HG02870 (cell line): ENCODE data around the gene COL5A1.
"Not testable (repeated sequence)": the region's sequence is repeated elsewhere in the genome, so short reads cannot be mapped to it uniquely, and the experiment has no call there.

ENCODE experiments used
- ATAC-seq: cut with Tn5 transposase; IDR thresholded peaks from one replicate; pipeline ENCODE4 v1.9.1; 2021; ENCODE audit warnings: mild to moderate bottlenecking, moderate library complexity; ENCODE audit not compliant: unreplicated experiment

COL5A1 gene

GRCh38 chr9:134690301-134690751 lies 48.7 kb downstream of the COL5A1 start:
- no peak for ATAC-seq

- no peak for ATAC-seq
Observed at GRCh38 chr9:134690946-134691694, 49.5 kb downstream of the COL5A1 start.

GRCh38 chr9:134691695-134692572 lies 50.3 kb downstream of the COL5A1 start:
- ATAC-seq = no peak

- ATAC-seq = no peak
Observed at GRCh38 chr9:134692573-134692860, 50.9 kb downstream of the COL5A1 start.

- no peak for ATAC-seq
Observed at GRCh38 chr9:134693011-134693410, 51.4 kb downstream of the COL5A1 start.

- no peak for ATAC-seq
Observed at GRCh38 chr9:134693641-134694367, 52.2 kb downstream of the COL5A1 start.

- no peak for ATAC-seq
Observed at GRCh38 chr9:134694368-134694665, 52.7 kb downstream of the COL5A1 start.

- ATAC-seq = no peak
Observed at GRCh38 chr9:134694714-134695113, 53.1 kb downstream of the COL5A1 start.

GRCh38 chr9:134695144-134695543 lies 53.5 kb downstream of the COL5A1 start:
- no peak for ATAC-seq

- no peak for ATAC-seq
Observed at GRCh38 chr9:134696433-134696832, 54.8 kb downstream of the COL5A1 start.

- ATAC-seq = no peak
Observed at GRCh38 chr9:134698111-134698510, 56.5 kb downstream of the COL5A1 start.

GRCh38 chr9:134698587-134699342 lies 57.2 kb downstream of the COL5A1 start:
- ATAC-seq = no peak

GRCh38 chr9:134699343-134699740 lies 57.7 kb downstream of the COL5A1 start:
- ATAC-seq = no peak

- no peak for ATAC-seq
Observed at GRCh38 chr9:134700636-134701350, 59.2 kb downstream of the COL5A1 start.

GRCh38 chr9:134701581-134702259 lies 60.1 kb downstream of the COL5A1 start:
- ATAC-seq = no peak

- no peak for ATAC-seq
Observed at GRCh38 chr9:134702291-134702690, 60.7 kb downstream of the COL5A1 start.

- not testable (repeated sequence) for ATAC-seq
Observed at GRCh38 chr9:134703730-134704114, 62.1 kb downstream of the COL5A1 start.

GRCh38 chr9:134704498-134704897 lies 62.9 kb downstream of the COL5A1 start:
- ATAC-seq = no peak

GRCh38 chr9:134705786-134706185 lies 64.2 kb downstream of the COL5A1 start:
- no peak for ATAC-seq

GRCh38 chr9:134706522-134706921 lies 64.9 kb downstream of the COL5A1 start:
- no peak for ATAC-seq
